K562 (cell line): ENCODE measurements around the gene SYMPK. TPM values are rescaled to one million over a fixed set of nuclear protein-coding genes. Genes with fewer than 3 reads are reported as not detected.
A peak's percentile ranks its signal among the peaks of the same experiment; 100 is the strongest.

Experiments used
- ATF2 ChIP-seq: sonication (generic); formaldehyde crosslinking; IDR thresholded peaks from 2 replicates; pipeline ENCODE4 v1.8.1; 2022; ENCODE audit warnings: missing genetic modification reagents
- CEBPB ChIP-seq: fragments of 450-650 bp; IDR thresholded peaks from 2 replicates; pipeline ENCODE4 v1.6.1; 2016; ENCODE audit warnings: missing genetic modification characterization, missing compliant biosample characterization
- DMBX1 ChIP-seq: fragments of 250-450 bp; sonication (Bioruptor Pico); IDR thresholded peaks from 2 replicates; pipeline ENCODE4 v1.8.0; 2022; ENCODE audit warnings: inconsistent platforms, mild to moderate bottlenecking, moderate library complexity, borderline replicate concordance
- ETS1 ChIP-seq: conservative IDR thresholded peaks from 2 replicates; pipeline ENCODE4 v1.6.1; 2011; ENCODE audit warnings: low read depth, mild to moderate bottlenecking, low read length; ENCODE audit not compliant: control insufficient read depth
- FOXA3 ChIP-seq, 2 experiments: fragments of 450-650 bp in 1 of 2; sonication (generic) in 1 of 2; formaldehyde crosslinking; IDR thresholded peaks in 1 of 2; conservative IDR thresholded peaks in 1 of 2; 2 replicates each; pipeline versions ENCODE4 v1.4.0 to v1.8.0; 2020 to 2022; ENCODE audit warnings: mild to moderate bottlenecking in 2 of 2, missing genetic modification reagents in 1 of 2
- HDAC2 ChIP-seq: fragments of 450-650 bp; IDR thresholded peaks from 2 replicates; pipeline ENCODE4 v1.6.1; 2016; ENCODE audit warnings: mild to moderate bottlenecking
- MYNN ChIP-seq, 2 experiments: sonication (generic); formaldehyde crosslinking in 1 of 2; IDR thresholded peaks; 2 replicates each; pipeline versions ENCODE4 v1.5.0 to v1.6.1; 2016 to 2020; ENCODE audit warnings: antibody characterized with exemption in 1 of 2, missing genetic modification reagents in 1 of 2
- PHTF2 ChIP-seq: fragments of 250-450 bp; sonication (Bioruptor Pico); IDR thresholded peaks from 2 replicates; pipeline ENCODE4 v1.5.0; 2021; ENCODE audit warnings: mild to moderate bottlenecking
- SAP30 ChIP-seq: fragments of 200-600 bp; sonication (generic); IDR thresholded peaks from 2 replicates; pipeline ENCODE4 v1.6.1; 2012; ENCODE audit warnings: borderline replicate concordance, low read depth, mild to moderate bottlenecking, moderate library complexity, low read length, control low read depth, inconsistent platforms; ENCODE audit not compliant: insufficient read depth, poor library complexity, severe bottlenecking
- TEAD4 ChIP-seq, 2 experiments: sonication (generic) in 1 of 2; formaldehyde crosslinking in 1 of 2; IDR thresholded peaks; 2 replicates each; pipeline versions ENCODE4 v1.6.1 to v1.8.0; 2012 to 2022; ENCODE audit warnings: borderline replicate concordance in 1 of 2, inconsistent platforms in 1 of 2, low read length in 1 of 2, mild to moderate bottlenecking in 1 of 2, missing genetic modification reagents in 1 of 2
- TGIF2 ChIP-seq: sonication (generic); formaldehyde crosslinking; IDR thresholded peaks from 2 replicates; pipeline ENCODE4 v1.8.1; 2022; ENCODE audit warnings: mild to moderate bottlenecking, missing genetic modification reagents, moderate library complexity
- ZNF140 ChIP-seq: fragments of 250-450 bp; sonication (Bioruptor Pico); IDR thresholded peaks from 2 replicates; pipeline ENCODE4 v1.8.0; 2021; ENCODE audit warnings: moderate library complexity, mild to moderate bottlenecking, inconsistent platforms
- ZNF449 ChIP-seq: fragments of 250-450 bp; sonication (Bioruptor Pico); IDR thresholded peaks from 2 replicates; pipeline ENCODE4 v1.8.0; 2022; ENCODE audit warnings: moderate library complexity, mild to moderate bottlenecking, inconsistent platforms
- polyA plus RNA-seq, 8 experiments: library from polyadenylated mRNA; depleted of rRNA in 4 of 8; stranded (reverse) in 5 of 8; unstranded in 3 of 8; fragments of >200 nt; fragmentation: Nextera tagmentation in 2 of 8; fragmentation: Illumina TruSeq in 1 of 8; extraction: Ambion mirVana in 2 of 8; extraction: Trizol in 1 of 8; gene quantifications; 2 replicates each; pipeline versions ENCODE4 v1.2.1 to v1.2.3, GENCODE V29; 2011 to 2014; ENCODE audit warnings: inconsistent platforms in 1 of 8, missing spikeins in 1 of 8
- total RNA-seq, 7 experiments: library from RNA; depleted of rRNA in 6 of 7; stranded (reverse); fragments of >200 nt in 6 of 7; fragmentation: Illumina TruSeq in 2 of 7; extraction: Trizol in 2 of 7; gene quantifications; 2 replicates each; pipeline versions ENCODE4 v1.2.1 to v1.2.3, GENCODE V29; 2011 to 2021; ENCODE audit warnings: low replicate concordance in 1 of 7
- TF ChIP-seq, protein P1 (sequence below): fragments of 450-650 bp; IDR thresholded peaks from 2 replicates; pipeline ENCODE4 v1.7.0; 2016; ENCODE audit warnings: borderline replicate concordance
- TF ChIP-seq, protein P2 (sequence below): fragments of 250-450 bp; sonication (Bioruptor Pico); IDR thresholded peaks from 2 replicates; pipeline ENCODE4 v1.6.1; 2021; ENCODE audit warnings: mild to moderate bottlenecking
- TF ChIP-seq, protein P3 (sequence below), 2 experiments: fragments of 200-800 bp in 1 of 2; sonication (Bioruptor generic) in 1 of 2; sonication (generic) in 1 of 2; formaldehyde crosslinking in 1 of 2; IDR thresholded peaks in 1 of 2; conservative IDR thresholded peaks in 1 of 2; 2 replicates each; pipeline versions ENCODE4 v1.5.0 to v1.6.1; 2016 to 2020; ENCODE audit warnings: missing compliant biosample characterization in 1 of 2, missing genetic modification characterization in 1 of 2, missing genetic modification reagents in 1 of 2

SYMPK gene
- total and polyA plus RNA-seq, 9 of the 15 experiments (the other 6 are each of a cell fraction or from before 2014, with no cell fraction given): 0.73 to 95.5 (median 58.4) TPM

- no peak for TF ChIP-seq TGIF2
- no peak for TF ChIP-seq ZNF140 (CRISPR knock-in tag)
- no peak for TF ChIP-seq MYNN (IDR thresholded peaks at IDR 0.05)
- TF ChIP-seq MYNN (CRISPR knock-in tag; IDR thresholded peaks at IDR 0.05): no peak
- TF ChIP-seq, protein P1, sequence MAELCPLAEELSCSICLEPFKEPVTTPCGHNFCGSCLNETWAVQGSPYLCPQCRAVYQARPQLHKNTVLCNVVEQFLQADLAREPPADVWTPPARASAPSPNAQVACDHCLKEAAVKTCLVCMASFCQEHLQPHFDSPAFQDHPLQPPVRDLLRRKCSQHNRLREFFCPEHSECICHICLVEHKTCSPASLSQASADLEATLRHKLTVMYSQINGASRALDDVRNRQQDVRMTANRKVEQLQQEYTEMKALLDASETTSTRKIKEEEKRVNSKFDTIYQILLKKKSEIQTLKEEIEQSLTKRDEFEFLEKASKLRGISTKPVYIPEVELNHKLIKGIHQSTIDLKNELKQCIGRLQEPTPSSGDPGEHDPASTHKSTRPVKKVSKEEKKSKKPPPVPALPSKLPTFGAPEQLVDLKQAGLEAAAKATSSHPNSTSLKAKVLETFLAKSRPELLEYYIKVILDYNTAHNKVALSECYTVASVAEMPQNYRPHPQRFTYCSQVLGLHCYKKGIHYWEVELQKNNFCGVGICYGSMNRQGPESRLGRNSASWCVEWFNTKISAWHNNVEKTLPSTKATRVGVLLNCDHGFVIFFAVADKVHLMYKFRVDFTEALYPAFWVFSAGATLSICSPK: peak; percentile 83; the same call in 1 of the 2 replicates
- no peak for TF ChIP-seq CEBPB
- TF ChIP-seq PHTF2 (CRISPR knock-in tag): no peak
- no peak for TF ChIP-seq FOXA3 (CRISPR knock-in tag; conservative IDR thresholded peaks at IDR 0.05 in 1 of 2, IDR thresholded peaks at IDR 0.05 in 1 of 2)
- TF ChIP-seq ETS1: peak; percentile 48; the same call in 1 of the 2 replicates
- TF ChIP-seq SAP30: no peak
- TF ChIP-seq TEAD4 (IDR thresholded peaks at IDR 0.05; ENCODE audit: low read length): no peak
- TF ChIP-seq TEAD4 (CRISPR knock-in tag; IDR thresholded peaks at IDR 0.05; ENCODE audit: borderline replicate concordance): no peak
- TF ChIP-seq HDAC2: 0 out of 2 replicates have a peak, but pooled peaks have one; percentile 34
- peak; percentile 96; the same call in 1 of the 2 replicates for TF ChIP-seq ZNF449 (CRISPR knock-in tag)
- TF ChIP-seq, protein P2, sequence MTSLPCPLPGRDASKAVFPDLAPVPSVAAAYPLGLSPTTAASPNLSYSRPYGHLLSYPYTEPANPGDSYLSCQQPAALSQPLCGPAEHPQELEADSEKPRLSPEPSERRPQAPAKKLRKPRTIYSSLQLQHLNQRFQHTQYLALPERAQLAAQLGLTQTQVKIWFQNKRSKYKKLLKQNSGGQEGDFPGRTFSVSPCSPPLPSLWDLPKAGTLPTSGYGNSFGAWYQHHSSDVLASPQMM (CRISPR knock-in tag): no peak
- TF ChIP-seq, protein P3, sequence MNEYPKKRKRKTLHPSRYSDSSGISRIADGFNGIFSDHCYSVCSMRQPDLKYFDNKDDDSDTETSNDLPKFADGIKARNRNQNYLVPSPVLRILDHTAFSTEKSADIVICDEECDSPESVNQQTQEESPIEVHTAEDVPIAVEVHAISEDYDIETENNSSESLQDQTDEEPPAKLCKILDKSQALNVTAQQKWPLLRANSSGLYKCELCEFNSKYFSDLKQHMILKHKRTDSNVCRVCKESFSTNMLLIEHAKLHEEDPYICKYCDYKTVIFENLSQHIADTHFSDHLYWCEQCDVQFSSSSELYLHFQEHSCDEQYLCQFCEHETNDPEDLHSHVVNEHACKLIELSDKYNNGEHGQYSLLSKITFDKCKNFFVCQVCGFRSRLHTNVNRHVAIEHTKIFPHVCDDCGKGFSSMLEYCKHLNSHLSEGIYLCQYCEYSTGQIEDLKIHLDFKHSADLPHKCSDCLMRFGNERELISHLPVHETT (CRISPR knock-in tag; conservative IDR thresholded peaks at IDR 0.05 in 1 of 2, IDR thresholded peaks at IDR 0.05 in 1 of 2): no peak; a peak in 1 of 4 replicates
- no peak for TF ChIP-seq DMBX1 (CRISPR knock-in tag)
- no peak for TF ChIP-seq ATF2 (CRISPR knock-in tag)
These were observed 39.1 kb upstream of the SYMPK start, which contains the start of gene MYPOP (continued) for GRCh38 chr19:45901912-45902650.
